NK-92 treated with Interleukin-12 subunit alpha and Interleukin-12 subunit beta, amount 100 ng/mL, for 24 hours (cell line): ENCODE measurements around the gene ITGA11.

Source experiments
- DNase-seq: peaks from one replicate; lab custom pipeline; 2025; lab: John Stamatoyannopoulos, UW

The ITGA11 gene

DNA sequence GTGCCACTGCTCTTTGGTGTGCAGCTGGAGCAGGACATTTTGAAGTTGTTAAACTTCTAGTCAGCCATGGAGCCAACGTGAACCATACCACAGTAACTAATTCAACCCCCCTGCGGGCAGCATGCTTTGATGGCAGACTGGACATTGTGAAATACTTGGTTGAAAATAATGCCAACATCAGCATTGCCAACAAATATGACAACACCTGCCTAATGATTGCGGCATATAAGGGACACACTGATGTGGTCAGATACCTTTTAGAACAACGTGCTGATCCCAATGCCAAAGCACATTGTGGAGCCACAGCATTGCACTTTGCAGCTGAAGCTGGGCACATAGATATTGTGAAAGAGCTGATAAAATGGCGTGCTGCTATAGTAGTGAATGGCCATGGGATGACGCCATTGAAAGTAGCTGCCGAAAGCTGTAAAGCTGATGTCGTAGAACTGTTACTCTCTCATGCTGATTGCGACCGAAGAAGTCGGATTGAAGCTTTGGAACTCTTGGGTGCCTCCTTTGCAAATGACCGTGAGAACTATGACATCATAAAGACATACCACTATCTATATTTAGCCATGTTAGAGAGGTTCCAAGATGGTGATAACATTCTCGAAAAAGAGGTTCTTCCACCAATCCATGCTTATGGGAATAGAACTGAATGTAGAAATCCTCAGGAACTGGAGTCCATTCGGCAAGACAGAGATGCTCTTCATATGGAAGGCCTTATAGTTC lies 142.2 kb downstream of the ITGA11 start:
- no peak for DNase-seq

DNA sequence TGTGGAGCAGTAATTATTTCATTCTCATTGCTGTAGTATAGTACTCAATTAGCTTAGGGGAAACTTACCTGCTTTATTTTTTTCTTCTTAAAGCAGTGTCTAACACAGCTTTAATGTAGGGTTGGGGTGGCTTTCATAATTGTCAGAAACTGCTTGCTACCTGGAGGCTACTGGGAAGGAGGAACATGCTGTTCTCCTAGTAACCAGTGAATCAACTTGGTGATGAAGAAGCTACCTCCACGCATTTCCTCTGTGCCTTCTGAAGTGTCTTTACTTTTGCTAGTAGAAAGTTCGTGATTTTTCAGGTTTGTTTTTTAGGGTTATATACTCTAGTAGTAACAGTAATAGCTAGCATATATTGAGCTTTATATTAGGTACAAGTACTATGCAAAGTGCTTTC lies 142.9 kb downstream of the ITGA11 start:
- no peak for DNase-seq

GRCh38 chr15:68286256-68286655 lies 145.7 kb downstream of the ITGA11 start:
- no peak for DNase-seq

DNA sequence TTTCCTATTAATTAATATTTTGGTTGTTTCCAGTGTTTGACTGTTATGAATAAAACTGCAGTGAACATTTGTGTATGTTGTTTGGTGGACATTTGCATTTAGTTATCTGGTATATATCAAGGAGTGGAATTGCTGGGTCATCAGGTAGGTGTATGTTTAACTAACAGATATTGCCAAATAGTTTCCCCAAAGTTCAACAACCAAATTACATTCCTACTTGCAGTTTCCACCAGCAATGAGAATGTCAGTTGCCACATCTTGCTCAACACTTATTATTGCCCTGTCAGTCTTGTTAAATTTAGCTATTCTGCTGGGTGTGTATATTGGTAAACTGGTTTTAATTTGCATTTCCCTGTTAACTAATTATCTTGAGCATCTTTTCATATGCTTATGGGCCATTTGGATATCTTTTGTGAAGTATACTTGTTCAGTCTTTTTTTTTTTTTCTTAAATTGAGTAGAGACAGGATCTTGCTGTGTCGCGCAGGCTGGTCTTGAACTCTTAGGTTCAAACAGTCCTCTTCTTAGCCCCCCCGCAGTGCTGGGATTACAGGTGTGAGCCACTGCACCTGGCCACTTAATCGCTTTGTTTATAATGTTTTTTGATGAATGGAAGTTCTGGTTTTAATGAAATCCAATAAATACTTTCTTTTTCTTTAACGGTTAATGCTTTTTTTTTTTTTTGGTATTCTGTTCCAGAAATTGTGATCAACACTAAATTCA lies 146.5 kb downstream of the ITGA11 start:
- no peak for DNase-seq

GRCh38 chr15:68284616-68285258 lies 147.2 kb downstream of the ITGA11 start:
- DNase-seq = no peak

GRCh38 chr15:68283401-68283800 lies 148.6 kb downstream of the ITGA11 start:
- no peak for DNase-seq

GRCh38 chr15:68281008-68281407 lies 151.0 kb downstream of the ITGA11 start:
- no peak for DNase-seq

GRCh38 chr15:68279779-68280753 lies 151.9 kb downstream of the ITGA11 start:
- DNase-seq = no peak

GRCh38 chr15:68278595-68279405 lies 153.2 kb downstream of the ITGA11 start:
- DNase-seq = peak; percentile 42

- no peak for DNase-seq
These were observed 153.7 kb downstream of the ITGA11 start for GRCh38 chr15:68278345-68278594.

- DNase-seq = peak; percentile 91
These were observed 154.2 kb downstream of the ITGA11 start, which contains the start of gene FEM1B for GRCh38 chr15:68277603-68278344. Gene FEM1B (plus strand): TSS chr15:68277745. CDS start chr15:68278418, 673 bp downstream.

DNA sequence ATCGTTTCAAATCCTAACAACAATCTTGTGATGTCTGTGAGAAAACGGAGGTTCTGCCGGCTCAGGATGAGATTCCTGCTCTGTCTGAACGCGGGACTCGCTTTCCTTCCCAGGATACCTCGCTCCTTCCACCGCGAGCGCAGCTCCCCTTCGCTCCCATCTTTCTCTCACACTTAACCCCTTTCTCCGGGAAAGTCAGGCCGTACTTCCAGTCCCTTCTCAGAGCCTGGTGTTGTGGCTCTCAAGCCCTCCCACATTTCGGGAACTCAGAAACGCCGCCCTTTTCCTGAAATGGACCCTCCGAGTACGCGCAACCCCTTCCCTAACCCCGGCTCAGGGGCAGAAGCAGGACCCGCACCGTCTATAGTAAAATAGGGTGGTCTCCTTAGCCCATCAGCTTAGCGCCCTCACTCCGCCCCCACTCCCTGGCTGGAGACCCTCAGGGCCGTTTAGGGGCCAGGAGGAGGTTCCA lies 154.8 kb downstream of the ITGA11 start:
- DNase-seq = no peak

DNA sequence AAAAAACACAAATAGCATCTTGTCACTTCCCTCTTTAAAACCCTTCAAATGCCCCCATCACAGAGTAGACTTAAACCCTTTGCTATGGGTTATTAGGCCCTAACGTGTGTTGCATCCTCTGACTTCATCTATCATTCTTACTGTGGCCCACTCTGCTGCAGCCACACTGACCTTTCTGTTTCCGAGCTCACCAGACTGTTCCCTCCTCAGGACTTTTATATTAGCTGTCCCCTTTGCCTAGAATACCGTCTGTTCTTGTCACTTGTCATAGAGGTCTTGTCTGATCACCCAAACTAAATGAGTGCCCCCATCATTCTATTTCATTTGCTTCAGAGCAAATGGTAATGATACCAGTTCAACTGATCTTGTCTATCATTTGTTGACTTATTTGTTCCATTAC lies 155.3 kb downstream of the ITGA11 start:
- no peak for DNase-seq

GRCh38 chr15:68275165-68275746 lies 156.7 kb downstream of the ITGA11 start:
- DNase-seq = no peak

- DNase-seq = no peak
These were observed 157.6 kb downstream of the ITGA11 start for GRCh38 chr15:68274201-68274848.

- DNase-seq = no peak
These were observed 159.2 kb downstream of the ITGA11 start for GRCh38 chr15:68272721-68273271.

- no peak for DNase-seq
These were observed 160.0 kb downstream of the ITGA11 start for GRCh38 chr15:68271854-68272471.

DNA sequence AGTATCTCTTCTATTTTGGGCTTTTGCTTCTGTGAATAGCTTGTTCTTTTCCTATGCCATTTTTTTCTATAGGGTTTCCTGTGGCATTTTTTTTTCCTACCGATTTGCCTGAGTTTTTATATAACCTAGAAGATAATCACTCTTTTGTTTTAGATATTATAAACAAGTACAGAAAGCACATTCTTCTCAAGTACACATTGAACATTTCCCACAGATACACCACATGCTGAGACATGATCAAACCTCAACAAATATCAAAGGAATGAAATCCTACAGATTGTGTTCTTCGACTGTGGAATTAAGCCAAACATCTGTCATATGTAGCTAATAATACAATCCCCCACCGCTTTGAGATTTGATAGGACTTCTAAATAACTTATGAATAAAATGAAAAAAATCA lies 163.6 kb downstream of the ITGA11 start:
- DNase-seq = no peak

- no peak for DNase-seq
These were observed 166.3 kb downstream of the ITGA11 start for GRCh38 chr15:68265674-68266073.
